Fibroblast of mammary gland (primary cell): ENCODE measurements around the gene LBP.
"Not testable (repeated sequence)": the region's sequence is repeated elsewhere in the genome, so short reads cannot be mapped to it uniquely, and the experiment has no call there.

Experiments
- DNase-seq: peaks from one replicate; pipeline ENCODE4 v3.0.0-alpha.2; 2010; ENCODE audit warnings: low read depth
- H3K4me3 ChIP-seq: 2 replicates; pipeline ENCODE4 v1.5.1; 2011; ENCODE audit warnings: low read depth, mild to moderate bottlenecking, low read length, moderate library complexity; ENCODE audit not compliant: control insufficient read depth
- CTCF ChIP-seq: conservative IDR thresholded peaks from 2 replicates; pipeline ENCODE4 v1.5.1; 2011; ENCODE audit warnings: low read depth, low read length, inconsistent platforms; ENCODE audit not compliant: control insufficient read depth, insufficient read depth

Gene LBP

GRCh38 chr20:38338849-38339520 lies 7.3 kb upstream of the LBP start:
- H3K4me3 ChIP-seq, result no peak overlapping the region
- TF ChIP-seq CTCF, result peak; percentile 29
- DNase-seq, result peak; percentile 29

- not testable (repeated sequence) for H3K4me3 ChIP-seq, DNase-seq
Observed at GRCh38 chr20:38339521-38339896, 6.8 kb upstream of the LBP start.

- H3K4me3 ChIP-seq, result no peak overlapping the region
- TF ChIP-seq CTCF, result no peak
- DNase-seq, result no peak
Observed at GRCh38 chr20:38339997-38340396, 6.3 kb upstream of the LBP start.

GRCh38 chr20:38340693-38341092 lies 5.6 kb upstream of the LBP start:
- no peak overlapping the region for H3K4me3 ChIP-seq
- no peak for TF ChIP-seq CTCF
- no peak for DNase-seq

GRCh38 chr20:38342216-38342615 lies 4.1 kb upstream of the LBP start:
- no peak for TF ChIP-seq CTCF
- no peak for DNase-seq
- no peak overlapping the region for H3K4me3 ChIP-seq

GRCh38 chr20:38342713-38343310 lies 3.5 kb upstream of the LBP start:
- peak overlapping the region; percentile 21 for H3K4me3 ChIP-seq

More at GRCh38 chr20:38342713-38343310, 3.5 kb upstream of the LBP start:
- TF ChIP-seq CTCF, result no peak
- DNase-seq, result no peak
